Smooth muscle cell (in vitro differentiated cells): Measurements from ENCODE around the gene ENOX1. TPM values are rescaled to one million over a fixed set of nuclear protein-coding genes. Genes with fewer than 3 reads are reported as not detected.

ENCODE experiments used
- DNase-seq: peaks from one replicate; lab custom pipeline; 2025; ENCODE audit not compliant: unreplicated experiment; lab: John Stamatoyannopoulos, UW
- H2AFZ ChIP-seq: fragments of 200-600 bp; sonication (generic); 2 replicates; pipeline ENCODE4 v1.6.0; 2016; ENCODE audit warnings: antibody characterized with exemption, low read depth, mild to moderate bottlenecking
- H3F3A ChIP-seq: fragments of 200-600 bp; sonication (generic); 2 replicates; pipeline ENCODE4 v1.6.0; 2017; ENCODE audit warnings: antibody characterized with exemption, low read depth
- H3K27ac ChIP-seq: fragments of 200-600 bp; sonication (generic); 2 replicates; pipeline ENCODE4 v1.5.1; 2016; ENCODE audit warnings: low read depth, mild to moderate bottlenecking
- H3K27me3 ChIP-seq: fragments of 200-600 bp; sonication (generic); 2 replicates; pipeline ENCODE4 v1.6.1; 2016; ENCODE audit warnings: low read depth, mild to moderate bottlenecking
- H3K36me3 ChIP-seq: fragments of 200-600 bp; sonication (generic); 2 replicates; pipeline ENCODE4 v1.5.1; 2016; ENCODE audit warnings: low read depth
- H3K4me1 ChIP-seq: fragments of 200-600 bp; sonication (generic); 2 replicates; pipeline ENCODE4 v1.5.1; 2016; ENCODE audit warnings: low read depth
- H3K4me2 ChIP-seq: fragments of 200-600 bp; sonication (generic); 2 replicates; pipeline ENCODE4 v1.6.0; 2016; ENCODE audit warnings: mild to moderate bottlenecking
- H3K4me3 ChIP-seq: fragments of 200-600 bp; sonication (generic); 2 replicates; pipeline ENCODE4 v1.5.1; 2016; ENCODE audit warnings: mild to moderate bottlenecking
- H3K79me2 ChIP-seq: fragments of 200-600 bp; sonication (generic); 2 replicates; pipeline ENCODE4 v1.6.0; 2016; ENCODE audit warnings: low read depth, mild to moderate bottlenecking
- H3K9ac ChIP-seq: fragments of 200-600 bp; sonication (generic); 2 replicates; pipeline ENCODE4 v1.6.0; 2016; ENCODE audit warnings: low read depth
- H3K9me3 ChIP-seq: fragments of 200-600 bp; sonication (generic); replicated peaks from 2 replicates; pipeline ENCODE4 v1.5.1; 2016; ENCODE audit warnings: low read depth
- H4K20me1 ChIP-seq: fragments of 200-600 bp; sonication (generic); 2 replicates; pipeline ENCODE4 v1.6.0; 2016; ENCODE audit warnings: low read depth
- CTCF ChIP-seq: fragments of 200-600 bp; sonication (generic); IDR thresholded peaks from 2 replicates; pipeline ENCODE4 v1.5.1; 2017; ENCODE audit warnings: borderline replicate concordance, mild to moderate bottlenecking, antibody characterized with exemption; ENCODE audit not compliant: insufficient read depth, poor library complexity, severe bottlenecking
- WGBS: methylation state at CpG from one replicate; pipeline ENCODE4 v1.1.7; 2016; ENCODE audit warnings: low lambda C conversion rate; 5-methylcytosine and 5-hydroxymethylcytosine counted together
- polyA plus RNA-seq: library from polyadenylated mRNA; unstranded; fragments of >200 nt; fragmentation: Nextera tagmentation; extraction: Ambion mirVana; gene quantifications from 2 replicates; pipeline ENCODE4 v1.2.1, GENCODE V29; 2016
- total RNA-seq: library from RNA; depleted of rRNA; stranded (reverse); fragments of >200 nt; gene quantifications from 2 replicates; pipeline ENCODE4 v1.2.3, GENCODE V29; 2014

The ENOX1 gene
- total and polyA plus RNA-seq, 2 experiments from 2014 or later = 1.9 to 2.6 TPM

- no peaks in the 10 kb centered on the region for H3K27me3 ChIP-seq
- no peak overlapping the region for H3K27ac ChIP-seq
- H3K4me3 ChIP-seq = no peak overlapping the region
- no peaks in the 10 kb centered on the region for H3K36me3 ChIP-seq
- no peak overlapping the region for H3K4me2 ChIP-seq
- H4K20me1 ChIP-seq = no peaks in the 10 kb centered on the region
- WGBS = 92% methylated on average over 2 of the region's 2 CpGs
- TF ChIP-seq CTCF = no peak
- no peak overlapping the region for H2AFZ ChIP-seq
- no peak for DNase-seq
- H3K9me3 ChIP-seq = no peaks in the 10 kb centered on the region
- no peaks in the 10 kb centered on the region for H3F3A ChIP-seq
- H3K9ac ChIP-seq = no peak overlapping the region
- H3K4me1 ChIP-seq = no peaks in the 10 kb centered on the region
- no peaks in the 10 kb centered on the region for H3K79me2 ChIP-seq
Measured at GRCh38 chr13:43596006-43596405, 190.8 kb downstream of the ENOX1 start.

GRCh38 chr13:43587376-43587775 lies 199.4 kb downstream of the ENOX1 start:
- Histone ChIP-seq H3K36me3 (no peaks in the 10 kb centered on the region), H3K9me3 (no peaks in the 10 kb centered on the region), H3K4me1 (no peaks in the 10 kb centered on the region), H3F3A (no peaks in the 10 kb centered on the region), H3K4me2 (no peak overlapping the region), H3K9ac (no peak overlapping the region), H2AFZ (no peak overlapping the region), H3K4me3 (no peak overlapping the region), H3K79me2 (no peaks in the 10 kb centered on the region), H4K20me1 (no peaks in the 10 kb centered on the region), H3K27me3 (no peaks in the 10 kb centered on the region), H3K27ac (no peak overlapping the region)
- no peak for TF ChIP-seq CTCF
- DNase-seq = no peak

- 81% methylated on average over 3 of the region's 3 CpGs for WGBS
- Histone ChIP-seq H2AFZ (no peak overlapping the region), H3K27me3 (no peaks in the 10 kb centered on the region), H3K4me1 (no peaks in the 10 kb centered on the region), H3K4me2 (no peak overlapping the region), H3K27ac (no peak overlapping the region), H3K9me3 (no peaks in the 10 kb centered on the region), H3F3A (no peaks in the 10 kb centered on the region), H3K4me3 (no peak overlapping the region), H3K36me3 (no peaks in the 10 kb centered on the region), H3K79me2 (no peaks in the 10 kb centered on the region), H3K9ac (no peak overlapping the region), H4K20me1 (no peaks in the 10 kb centered on the region)
- TF ChIP-seq CTCF = no peak
- DNase-seq = no peak
Measured at GRCh38 chr13:43584751-43585150, 202.0 kb downstream of the ENOX1 start.

GRCh38 chr13:43583321-43583720 lies 203.5 kb downstream of the ENOX1 start:
- Histone ChIP-seq H3K4me2 (peak overlapping the region; percentile 4), H3K9ac (no peak overlapping the region), H3K27ac (no peak overlapping the region), H3K4me3 (no peak overlapping the region), H4K20me1 (no peaks in the 10 kb centered on the region), H3K4me1 (no peaks in the 10 kb centered on the region), H2AFZ (no peak overlapping the region), H3K9me3 (no peaks in the 10 kb centered on the region), H3F3A (no peaks in the 10 kb centered on the region), H3K27me3 (no peaks in the 10 kb centered on the region), H3K36me3 (no peaks in the 10 kb centered on the region), H3K79me2 (no peaks in the 10 kb centered on the region)
- WGBS = 49% methylated on average over 1 of the region's 1 CpG
- no peak for DNase-seq
- no peak for TF ChIP-seq CTCF
